ENCODE data around the gene BANF2. TPM values are rescaled to one million over a fixed set of nuclear protein-coding genes. Genes with fewer than 3 reads are reported as not detected.

The BANF2 gene
- total and polyA plus RNA-seq, 4 donors = not detected

DNA sequence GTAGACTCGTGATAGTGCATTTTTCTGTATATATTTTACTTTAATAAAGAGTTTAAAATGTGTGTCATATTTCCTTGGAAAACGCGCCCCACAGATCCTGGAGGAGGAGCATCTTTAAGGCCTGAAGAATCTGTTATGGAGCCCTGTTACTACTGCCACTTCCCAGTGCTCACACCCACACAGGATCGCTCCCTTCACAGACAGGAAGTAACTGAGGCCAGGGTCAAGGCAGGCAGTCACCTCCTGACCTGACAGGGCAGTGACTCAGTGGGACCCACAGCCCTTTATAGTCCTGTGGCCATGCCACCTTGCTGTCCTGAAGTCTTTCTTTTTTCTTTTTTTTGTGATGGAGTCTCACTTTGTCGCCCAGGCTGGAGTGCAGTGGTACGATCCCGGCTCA lies 26.7 kb upstream of the BANF2 start:
- H3K4me1 ChIP-seq (ENCODE audit: control insufficient read depth, insufficient read depth, low read length) = no peaks in the 10 kb centered on the region
- 100% methylated on average over 4 of the region's 7 CpGs for WGBS (ENCODE audit: insufficient coverage)
- no peak overlapping the region for H3K4me3 ChIP-seq (ENCODE audit: low read depth, low read length)
- peaks cover 4% of the 10 kb centered on the region for H3K36me3 ChIP-seq (ENCODE audit: control insufficient read depth, insufficient read depth, low read length)
- DNase-seq (ENCODE audit: low read depth in 4 of 6, low spot score in 6 of 6) = no peak
- H3K27ac ChIP-seq (ENCODE audit: low read depth, low read length) = no peak overlapping the region
- no peaks in the 10 kb centered on the region for H3K9me3 ChIP-seq (ENCODE audit: control insufficient read depth, insufficient read depth, low read length)
- H3K27me3 ChIP-seq (ENCODE audit: control insufficient read depth, insufficient read depth, low read length) = no peaks in the 10 kb centered on the region

GRCh38 chr20:17674722-17675518 lies 24.8 kb upstream of the BANF2 start:
- H3K4me3 ChIP-seq (ENCODE audit: low read depth, low read length) = no peak overlapping the region
- DNase-seq (ENCODE audit: low read depth in 4 of 6, low spot score in 6 of 6) = peak in 1 of 6 donors; percentile 33
- no peaks in the 10 kb centered on the region for H3K27me3 ChIP-seq (ENCODE audit: control insufficient read depth, insufficient read depth, low read length)
- H3K4me1 ChIP-seq (ENCODE audit: control insufficient read depth, insufficient read depth, low read length) = peaks cover 3% of the 10 kb centered on the region
- WGBS (ENCODE audit: insufficient coverage) = 79% methylated on average over 5 of the region's 9 CpGs
- no peaks in the 10 kb centered on the region for H3K9me3 ChIP-seq (ENCODE audit: control insufficient read depth, insufficient read depth, low read length)
- H3K27ac ChIP-seq (ENCODE audit: low read depth, low read length) = no peak overlapping the region
- peaks cover 7% of the 10 kb centered on the region for H3K36me3 ChIP-seq (ENCODE audit: control insufficient read depth, insufficient read depth, low read length)

- no peak overlapping the region for H3K4me3 ChIP-seq (ENCODE audit: low read depth, low read length)
- WGBS (ENCODE audit: insufficient coverage) = 93% methylated on average over 11 of the region's 13 CpGs
- DNase-seq (ENCODE audit: low read depth in 4 of 6, low spot score in 6 of 6) = no peak
- H3K27me3 ChIP-seq (ENCODE audit: control insufficient read depth, insufficient read depth, low read length) = no peaks in the 10 kb centered on the region
- no peaks in the 10 kb centered on the region for H3K9me3 ChIP-seq (ENCODE audit: control insufficient read depth, insufficient read depth, low read length)
- peaks cover 7% of the 10 kb centered on the region for H3K36me3 ChIP-seq (ENCODE audit: control insufficient read depth, insufficient read depth, low read length)
- peaks cover 12% of the 10 kb centered on the region for H3K4me1 ChIP-seq (ENCODE audit: control insufficient read depth, insufficient read depth, low read length)
- no peak overlapping the region for H3K27ac ChIP-seq (ENCODE audit: low read depth, low read length)
These were observed 24.0 kb upstream of the BANF2 start for GRCh38 chr20:17675519-17676377.

DNA sequence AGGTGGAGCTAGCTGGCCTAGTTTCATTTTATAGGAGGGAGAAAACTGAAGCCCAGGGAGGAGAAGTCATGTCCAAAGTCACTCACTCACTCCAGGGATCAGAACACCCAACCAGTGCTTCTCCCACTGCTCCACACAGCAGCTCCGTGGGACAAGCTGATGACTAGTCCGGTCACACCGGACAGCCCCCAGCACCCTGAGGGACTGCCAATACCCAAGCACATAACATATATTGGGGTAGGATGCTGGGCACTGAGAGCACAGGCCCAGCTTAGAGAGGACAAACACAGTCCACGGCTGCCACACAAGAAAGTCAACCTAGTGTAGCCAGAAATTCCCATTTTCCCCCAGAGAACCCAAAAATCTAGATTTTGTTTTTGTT lies 23.4 kb upstream of the BANF2 start:
- 100% methylated on average over 1 of the region's 4 CpGs for WGBS (ENCODE audit: insufficient coverage)

GRCh38 chr20:17676942-17677341 lies 22.8 kb upstream of the BANF2 start:
- DNase-seq (ENCODE audit: low read depth in 4 of 6, low spot score in 6 of 6) = no peak
- no peak overlapping the region for H3K27ac ChIP-seq (ENCODE audit: low read depth, low read length)
- peaks cover 13% of the 10 kb centered on the region for H3K4me1 ChIP-seq (ENCODE audit: control insufficient read depth, insufficient read depth, low read length)
- H3K4me3 ChIP-seq (ENCODE audit: low read depth, low read length) = no peak overlapping the region
- H3K9me3 ChIP-seq (ENCODE audit: control insufficient read depth, insufficient read depth, low read length) = no peaks in the 10 kb centered on the region
- peaks cover 7% of the 10 kb centered on the region for H3K36me3 ChIP-seq (ENCODE audit: control insufficient read depth, insufficient read depth, low read length)
- H3K27me3 ChIP-seq (ENCODE audit: control insufficient read depth, insufficient read depth, low read length) = no peaks in the 10 kb centered on the region
- WGBS (ENCODE audit: insufficient coverage) = no CpG with 5 or more reads among the region's 2 CpGs

More for the DNA sequence above, 23.4 kb upstream of the BANF2 start:
- H3K27me3 ChIP-seq (ENCODE audit: control insufficient read depth, insufficient read depth, low read length) = no peaks in the 10 kb centered on the region
- peaks cover 13% of the 10 kb centered on the region for H3K4me1 ChIP-seq (ENCODE audit: control insufficient read depth, insufficient read depth, low read length)
- H3K9me3 ChIP-seq (ENCODE audit: control insufficient read depth, insufficient read depth, low read length) = no peaks in the 10 kb centered on the region
- no peak for DNase-seq (ENCODE audit: low read depth in 4 of 6, low spot score in 6 of 6)
- no peak overlapping the region for H3K27ac ChIP-seq (ENCODE audit: low read depth, low read length)
- H3K36me3 ChIP-seq (ENCODE audit: control insufficient read depth, insufficient read depth, low read length) = peaks cover 7% of the 10 kb centered on the region
- H3K4me3 ChIP-seq (ENCODE audit: low read depth, low read length) = no peak overlapping the region

DNA sequence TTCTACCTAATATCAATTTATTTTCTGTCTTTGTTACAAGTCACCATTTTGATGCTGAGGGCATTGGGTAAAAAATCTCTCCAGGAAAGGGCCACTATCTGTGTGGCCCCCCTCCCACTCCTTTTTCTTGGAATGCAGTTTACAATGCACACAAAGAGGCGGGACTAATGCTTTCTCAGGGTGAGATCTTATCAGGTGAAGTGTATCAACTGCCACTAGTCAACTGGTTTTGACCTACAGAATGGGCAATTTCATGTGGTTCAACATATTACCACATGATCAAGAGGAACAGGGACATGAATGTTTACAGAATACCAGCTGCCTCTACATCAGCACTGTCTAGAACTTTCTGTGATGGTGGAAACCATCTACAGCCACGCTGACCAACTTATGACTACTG lies 21.5 kb upstream of the BANF2 start:
- no peak for DNase-seq (ENCODE audit: low read depth in 4 of 6, low spot score in 6 of 6)
- H3K4me1 ChIP-seq (ENCODE audit: control insufficient read depth, insufficient read depth, low read length) = peaks cover 18% of the 10 kb centered on the region
- no peak overlapping the region for H3K27ac ChIP-seq (ENCODE audit: low read depth, low read length)
- WGBS (ENCODE audit: insufficient coverage) = no CpG with 5 or more reads among the region's 2 CpGs
- H3K9me3 ChIP-seq (ENCODE audit: control insufficient read depth, insufficient read depth, low read length) = no peaks in the 10 kb centered on the region
- peaks cover 7% of the 10 kb centered on the region for H3K36me3 ChIP-seq (ENCODE audit: control insufficient read depth, insufficient read depth, low read length)
- no peak overlapping the region for H3K4me3 ChIP-seq (ENCODE audit: low read depth, low read length)
- no peaks in the 10 kb centered on the region for H3K27me3 ChIP-seq (ENCODE audit: control insufficient read depth, insufficient read depth, low read length)

DNA sequence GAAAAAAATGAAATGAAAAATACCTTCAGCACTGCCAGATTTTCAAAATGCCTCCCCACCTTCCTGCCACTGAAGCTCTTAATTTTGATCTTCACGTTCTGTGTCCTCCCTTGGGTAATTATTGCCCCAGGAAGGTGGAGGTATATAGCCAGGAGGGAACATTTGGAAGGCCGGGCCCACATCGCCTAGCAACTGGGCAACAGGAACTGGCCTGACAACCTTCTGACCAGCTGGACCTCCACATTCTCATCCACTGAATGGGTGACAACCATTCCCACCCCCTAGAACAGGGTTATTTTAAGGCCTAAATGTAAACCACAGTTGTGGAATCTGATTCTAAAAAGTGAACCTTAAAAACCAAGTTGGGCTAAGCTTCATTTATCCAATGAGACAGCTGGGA lies 20.9 kb upstream of the BANF2 start:
- no peaks in the 10 kb centered on the region for H3K9me3 ChIP-seq (ENCODE audit: control insufficient read depth, insufficient read depth, low read length)
- H3K4me3 ChIP-seq (ENCODE audit: low read depth, low read length) = no peak overlapping the region
- H3K4me1 ChIP-seq (ENCODE audit: control insufficient read depth, insufficient read depth, low read length) = peaks cover 18% of the 10 kb centered on the region
- peaks cover 7% of the 10 kb centered on the region for H3K36me3 ChIP-seq (ENCODE audit: control insufficient read depth, insufficient read depth, low read length)
- H3K27ac ChIP-seq (ENCODE audit: low read depth, low read length) = no peak overlapping the region
- no peaks in the 10 kb centered on the region for H3K27me3 ChIP-seq (ENCODE audit: control insufficient read depth, insufficient read depth, low read length)
- WGBS (ENCODE audit: insufficient coverage) = no CpG with 5 or more reads among the region's 3 CpGs
- no peak for DNase-seq (ENCODE audit: low read depth in 4 of 6, low spot score in 6 of 6)

- peak overlapping the region; percentile 64 for H3K4me3 ChIP-seq (ENCODE audit: low read depth, low read length)
- DNase-seq (ENCODE audit: low read depth in 4 of 6, low spot score in 6 of 6) = no peak
- peaks cover 5% of the 10 kb centered on the region for H3K27me3 ChIP-seq (ENCODE audit: control insufficient read depth, insufficient read depth, low read length)
- peaks cover 7% of the 10 kb centered on the region for H3K36me3 ChIP-seq (ENCODE audit: control insufficient read depth, insufficient read depth, low read length)
- peaks cover 18% of the 10 kb centered on the region for H3K4me1 ChIP-seq (ENCODE audit: control insufficient read depth, insufficient read depth, low read length)
- WGBS (ENCODE audit: insufficient coverage) = 44% methylated on average over 24 of the region's 27 CpGs
- H3K9me3 ChIP-seq (ENCODE audit: control insufficient read depth, insufficient read depth, low read length) = no peaks in the 10 kb centered on the region
- peak overlapping the region; percentile 75 for H3K27ac ChIP-seq (ENCODE audit: low read depth, low read length)
These were observed 19.6 kb upstream of the BANF2 start for GRCh38 chr20:17679941-17680835.

Data from spinal cord (tissue), 10 donors.